ENCODE measurements around the gene RASGRF1.

RASGRF1 gene

DNA sequence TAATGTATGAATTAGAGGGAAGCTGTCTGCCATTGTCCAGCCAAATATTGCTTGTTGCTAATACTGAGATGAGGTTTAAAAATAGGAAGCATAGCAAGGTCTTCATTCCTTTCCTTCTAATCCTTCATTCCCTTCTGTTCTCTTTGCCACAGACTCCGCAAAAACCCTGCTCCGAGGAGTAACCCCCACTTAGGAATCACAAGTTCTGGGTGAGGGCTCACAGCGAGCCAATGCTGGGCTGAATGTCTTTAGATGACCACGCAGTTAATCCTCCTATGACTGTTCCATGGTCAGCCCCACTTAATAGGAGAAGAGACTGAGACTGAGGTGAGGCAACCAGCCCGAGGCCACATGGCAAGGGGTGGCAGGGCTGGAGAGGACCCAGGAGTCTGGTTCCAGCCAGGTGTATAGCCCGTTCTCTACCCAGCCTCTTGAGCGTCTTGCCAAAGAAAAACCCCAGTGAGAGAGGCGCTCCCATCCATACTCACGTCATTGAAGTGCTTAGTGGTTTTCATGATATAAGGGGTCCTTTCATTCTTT lies 100.8 kb downstream of the RASGRF1 start:
- in situ Hi-C loops (cut with HindIII; ENCODE audit: low sequenced_read_pairs) = no loop called here
- H3K4me3 ChIP-seq (ENCODE audit: low read depth, low read length) = no peak overlapping the region
- TF ChIP-seq, protein P1, sequence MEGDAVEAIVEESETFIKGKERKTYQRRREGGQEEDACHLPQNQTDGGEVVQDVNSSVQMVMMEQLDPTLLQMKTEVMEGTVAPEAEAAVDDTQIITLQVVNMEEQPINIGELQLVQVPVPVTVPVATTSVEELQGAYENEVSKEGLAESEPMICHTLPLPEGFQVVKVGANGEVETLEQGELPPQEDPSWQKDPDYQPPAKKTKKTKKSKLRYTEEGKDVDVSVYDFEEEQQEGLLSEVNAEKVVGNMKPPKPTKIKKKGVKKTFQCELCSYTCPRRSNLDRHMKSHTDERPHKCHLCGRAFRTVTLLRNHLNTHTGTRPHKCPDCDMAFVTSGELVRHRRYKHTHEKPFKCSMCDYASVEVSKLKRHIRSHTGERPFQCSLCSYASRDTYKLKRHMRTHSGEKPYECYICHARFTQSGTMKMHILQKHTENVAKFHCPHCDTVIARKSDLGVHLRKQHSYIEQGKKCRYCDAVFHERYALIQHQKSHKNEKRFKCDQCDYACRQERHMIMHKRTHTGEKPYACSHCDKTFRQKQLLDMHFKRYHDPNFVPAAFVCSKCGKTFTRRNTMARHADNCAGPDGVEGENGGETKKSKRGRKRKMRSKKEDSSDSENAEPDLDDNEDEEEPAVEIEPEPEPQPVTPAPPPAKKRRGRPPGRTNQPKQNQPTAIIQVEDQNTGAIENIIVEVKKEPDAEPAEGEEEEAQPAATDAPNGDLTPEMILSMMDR (IDR thresholded peaks at IDR 0.05; ENCODE audit: low read depth, low read length, missing control alignments) = no peak
- no peak for DNase-seq (ENCODE audit: low read depth)

- TF ChIP-seq, protein P1 (IDR thresholded peaks at IDR 0.05; ENCODE audit: low read depth, low read length, missing control alignments) = no peak
- in situ Hi-C loops (cut with HindIII; ENCODE audit: low sequenced_read_pairs) = no loop called here
- H3K4me3 ChIP-seq (ENCODE audit: low read depth, low read length) = no peak overlapping the region
- DNase-seq (ENCODE audit: low read depth) = peak; percentile 97
These were observed 102.1 kb downstream of the RASGRF1 start for GRCh38 chr15:78988361-78988911.

GRCh38 chr15:78987556-78988360 lies 102.8 kb downstream of the RASGRF1 start:
- TF ChIP-seq, protein P1 (IDR thresholded peaks at IDR 0.05; ENCODE audit: low read depth, low read length, missing control alignments) = no peak
- no peak overlapping the region for H3K4me3 ChIP-seq (ENCODE audit: low read depth, low read length)
- DNase-seq (ENCODE audit: low read depth) = no peak
- in situ Hi-C loops (cut with HindIII; ENCODE audit: low sequenced_read_pairs) = no loop called here

DNA sequence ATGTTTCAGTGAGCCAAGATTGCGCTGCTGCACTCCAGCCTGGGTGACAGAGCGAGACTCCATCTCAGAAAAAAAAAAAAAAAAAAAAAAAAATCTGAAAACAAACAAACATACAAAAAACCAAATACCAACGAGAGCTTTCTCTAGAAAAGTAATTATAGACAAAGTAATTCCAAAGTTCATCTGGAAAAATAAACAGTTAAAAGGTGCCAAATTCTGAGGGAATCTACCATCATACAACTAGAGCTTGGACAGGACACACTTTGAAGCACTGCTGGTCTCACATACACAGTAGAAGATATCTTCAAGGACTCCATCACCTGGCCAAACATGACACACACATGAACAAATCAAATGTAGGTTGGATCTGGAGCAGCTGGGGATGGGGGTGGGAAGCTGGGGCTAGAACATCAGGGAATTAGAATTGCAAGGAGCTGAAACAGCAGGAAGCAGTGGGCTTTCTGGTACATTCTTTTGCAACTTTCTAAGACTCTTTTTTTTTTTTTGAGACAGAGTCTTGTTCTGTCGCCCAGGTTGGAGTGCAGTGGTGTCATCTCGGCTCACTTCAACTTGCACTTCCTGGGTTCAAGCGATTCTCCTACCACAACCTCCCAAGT lies 104.6 kb downstream of the RASGRF1 start:
- no peak overlapping the region for H3K4me3 ChIP-seq (ENCODE audit: low read depth, low read length)
- DNase-seq (ENCODE audit: low read depth) = no peak
- TF ChIP-seq, protein P1 (IDR thresholded peaks at IDR 0.05; ENCODE audit: low read depth, low read length, missing control alignments) = no peak
- in situ Hi-C loops (cut with HindIII; ENCODE audit: low sequenced_read_pairs) = no loop called here

DNA sequence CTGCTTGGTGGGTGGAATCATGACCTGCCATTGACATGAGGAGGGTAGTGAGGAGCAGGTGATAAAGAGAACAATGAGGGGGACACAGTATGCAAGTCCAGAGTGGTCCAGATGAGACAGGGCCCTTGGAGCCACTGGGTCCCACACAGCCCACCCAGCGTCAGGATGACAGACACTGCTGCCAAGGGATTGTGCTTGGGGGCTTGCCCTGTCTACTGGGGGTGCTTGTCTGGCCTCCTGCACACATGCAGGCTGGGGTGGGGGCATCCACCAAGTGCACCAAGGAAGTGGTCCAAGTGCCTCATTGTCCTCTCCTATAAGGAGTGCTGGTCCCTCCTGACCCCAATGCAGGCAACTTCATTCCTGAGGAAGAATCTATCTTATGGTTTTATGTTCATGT lies 106.5 kb downstream of the RASGRF1 start:
- in situ Hi-C loops (cut with HindIII; ENCODE audit: low sequenced_read_pairs) = no loop called here
- TF ChIP-seq, protein P1 (IDR thresholded peaks at IDR 0.05; ENCODE audit: low read depth, low read length, missing control alignments) = no peak
- no peak overlapping the region for H3K4me3 ChIP-seq (ENCODE audit: low read depth, low read length)
- no peak for DNase-seq (ENCODE audit: low read depth)

DNA sequence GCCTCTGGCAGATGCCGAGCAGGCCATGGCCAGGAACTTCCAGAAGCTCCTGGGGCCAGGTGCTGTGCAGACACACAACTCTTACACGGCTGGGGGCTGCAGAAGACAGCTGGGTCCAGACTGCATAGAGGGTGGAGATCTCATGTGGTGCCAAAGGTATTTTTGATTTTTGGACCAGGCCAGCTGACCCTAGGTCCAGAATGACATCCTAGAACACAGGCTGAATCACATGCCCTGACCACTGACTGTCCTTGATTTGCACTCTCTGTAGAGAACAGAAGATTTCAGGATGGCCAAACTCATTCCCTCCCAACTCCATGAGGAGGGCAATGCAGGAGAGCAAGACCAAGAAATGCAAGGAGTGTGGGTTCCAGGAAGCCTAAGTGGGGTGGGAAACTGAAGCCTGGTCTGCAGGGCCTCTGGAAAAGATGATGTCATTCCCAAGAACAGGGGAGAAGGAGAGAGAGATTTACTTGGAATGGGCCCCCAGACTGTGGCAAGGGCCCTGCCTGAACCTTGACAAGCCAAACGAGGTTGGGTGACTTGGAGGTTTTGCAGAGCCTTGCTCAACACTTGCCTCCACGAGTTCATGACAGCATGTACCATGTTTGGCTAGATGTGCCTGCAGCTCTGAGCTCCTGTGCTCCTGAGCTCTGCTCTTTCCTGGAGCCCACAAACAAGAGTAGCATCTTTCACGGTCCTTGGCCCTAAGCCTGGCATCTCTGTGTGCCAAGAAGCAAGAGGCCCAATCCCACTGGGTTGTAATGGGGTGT lies 107.2 kb downstream of the RASGRF1 start:
- no peak overlapping the region for H3K4me3 ChIP-seq (ENCODE audit: low read depth, low read length)
- no peak for DNase-seq (ENCODE audit: low read depth)
- in situ Hi-C loops (cut with HindIII; ENCODE audit: low sequenced_read_pairs) = no loop called here
- TF ChIP-seq, protein P1 (IDR thresholded peaks at IDR 0.05; ENCODE audit: low read depth, low read length, missing control alignments) = no peak

All from astrocyte of the cerebellum (primary cell).